ENCODE data around the gene CCDC117. TPM values are rescaled to one million over a fixed set of nuclear protein-coding genes. Genes with fewer than 3 reads are reported as not detected.

Gene CCDC117, protein sequence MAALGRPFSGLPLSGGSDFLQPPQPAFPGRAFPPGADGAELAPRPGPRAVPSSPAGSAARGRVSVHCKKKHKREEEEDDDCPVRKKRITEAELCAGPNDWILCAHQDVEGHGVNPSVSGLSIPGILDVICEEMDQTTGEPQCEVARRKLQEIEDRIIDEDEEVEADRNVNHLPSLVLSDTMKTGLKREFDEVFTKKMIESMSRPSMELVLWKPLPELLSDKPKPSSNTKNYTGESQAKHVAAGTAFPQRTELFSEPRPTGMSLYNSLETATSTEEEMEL
- 23.3 and 24.3 TPM in 2 replicates for polyA plus RNA-seq (2013)

DNA sequence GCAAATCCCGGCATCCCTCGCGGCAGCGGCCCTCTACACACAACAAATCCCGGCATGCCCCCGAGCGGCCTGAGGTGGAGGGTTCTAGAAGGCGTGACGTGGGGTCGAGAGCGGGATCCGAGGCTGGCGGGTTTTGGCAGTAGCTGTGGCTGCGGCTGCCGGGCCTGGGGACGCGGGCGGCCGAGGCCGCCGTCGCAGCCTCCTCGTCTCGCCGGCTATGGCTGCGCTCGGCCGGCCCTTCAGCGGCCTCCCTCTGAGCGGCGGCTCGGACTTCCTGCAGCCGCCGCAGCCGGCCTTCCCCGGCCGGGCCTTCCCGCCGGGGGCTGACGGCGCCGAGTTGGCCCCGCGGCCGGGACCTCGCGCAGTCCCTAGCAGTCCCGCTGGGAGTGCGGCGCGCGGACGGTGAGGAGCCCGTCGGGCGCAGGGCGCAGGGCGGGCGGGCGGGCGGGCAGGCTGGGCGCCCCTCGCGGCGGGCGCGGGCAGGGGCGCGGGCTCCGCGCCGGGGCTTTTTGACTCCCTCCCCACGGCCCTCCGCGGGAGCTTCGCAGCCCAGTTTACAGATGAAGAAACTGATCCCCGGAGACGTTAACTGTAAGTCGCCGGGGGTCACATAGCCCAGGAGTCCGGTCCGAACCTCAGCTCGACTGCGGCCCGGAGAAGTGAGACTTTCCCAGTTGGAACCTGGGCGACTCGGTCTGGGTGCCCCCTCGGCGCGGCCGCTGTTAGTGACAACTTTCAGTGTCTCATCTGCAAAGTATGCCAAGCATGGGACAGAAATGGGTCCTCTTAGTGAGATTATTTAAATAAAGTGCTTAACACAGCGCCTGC, at the start of gene CCDC117:
TSS of gene CCDC117 (plus strand) at position 63 of the 828 bp plus-strand sequence. CDS start at position 218, 155 bp downstream.
- peak within 1 kb of the TSS; percentile 90 for H4K12ac ChIP-seq (ENCODE audit: low read depth, low read length)
- peak within 1 kb of the TSS; percentile 77 for H3K4me2 ChIP-seq (ENCODE audit: low read length)
- H3K27ac ChIP-seq (ENCODE audit: low read depth, low read length) = peak within 1 kb of the TSS; percentile 96
- H2AFZ ChIP-seq (ENCODE audit: insufficient read depth, low read length, poor library complexity) = peak within 1 kb of the TSS; percentile 93
- peaks cover 14 to 15% of the 10 kb centered on the region in 2 experiments for H3K36me3 ChIP-seq (ENCODE audit: control insufficient read depth in 1 of 2, insufficient read depth in 2 of 2, low read length in 2 of 2)
- peak; percentile 92 to 95 for DNase-seq
- peak within 1 kb of the TSS; percentile 94 for H2BK5ac ChIP-seq (ENCODE audit: low read depth, low read length, poor library complexity)
- peak within 1 kb of the TSS; percentile 96 for H3K9ac ChIP-seq (ENCODE audit: low read length)
- no peak within 1 kb of the TSS for H3K23ac ChIP-seq (ENCODE audit: low read length)
- peak within 1 kb of the TSS; percentile 93 for H3K14ac ChIP-seq (ENCODE audit: low read length)
- H4K91ac ChIP-seq (ENCODE audit: low read depth, low read length) = peak within 1 kb of the TSS; percentile 94
- no CpG with 5 or more reads among the region's 92 CpGs for WGBS (ENCODE audit: extremely low coverage, insufficient coverage, insufficient read length)
- peaks cover 6% of the 10 kb centered on the region for H3K79me2 ChIP-seq (ENCODE audit: control insufficient read depth, insufficient read depth, low read length, poor library complexity)
- H3K4me1 ChIP-seq (ENCODE audit: control insufficient read depth in 1 of 2, insufficient read depth in 2 of 2, low read length in 2 of 2) = no peaks in the 10 kb centered on the region
- H2BK120ac ChIP-seq (ENCODE audit: insufficient read depth, low read length, poor library complexity) = peak within 1 kb of the TSS; percentile 84
- peak within 1 kb of the TSS; percentile 58 for H2BK12ac ChIP-seq (ENCODE audit: low read length)
- H3K9me3 ChIP-seq (ENCODE audit: insufficient read depth, low read depth, low read length) = no peaks in the 10 kb centered on the region
- peak within 1 kb of the TSS; percentile 89 for H3K18ac ChIP-seq (ENCODE audit: low read length)
- peak within 1 kb of the TSS; percentile 77 for H3K4ac ChIP-seq (ENCODE audit: low read depth, low read length)
- H4K8ac ChIP-seq (ENCODE audit: low read depth, low read length) = peak within 1 kb of the TSS; percentile 96
- peak within 1 kb of the TSS; percentile 59 for H2AK5ac ChIP-seq (ENCODE audit: low read length)
- H3K4me3 ChIP-seq (ENCODE audit: low read depth, low read length) = peak within 1 kb of the TSS; percentile 94
- no peaks in the 10 kb centered on the region for H3K27me3 ChIP-seq (ENCODE audit: insufficient read depth, low read length)
- peaks cover 6% of the 10 kb centered on the region for H3K79me1 ChIP-seq (ENCODE audit: low read length)

DNA sequence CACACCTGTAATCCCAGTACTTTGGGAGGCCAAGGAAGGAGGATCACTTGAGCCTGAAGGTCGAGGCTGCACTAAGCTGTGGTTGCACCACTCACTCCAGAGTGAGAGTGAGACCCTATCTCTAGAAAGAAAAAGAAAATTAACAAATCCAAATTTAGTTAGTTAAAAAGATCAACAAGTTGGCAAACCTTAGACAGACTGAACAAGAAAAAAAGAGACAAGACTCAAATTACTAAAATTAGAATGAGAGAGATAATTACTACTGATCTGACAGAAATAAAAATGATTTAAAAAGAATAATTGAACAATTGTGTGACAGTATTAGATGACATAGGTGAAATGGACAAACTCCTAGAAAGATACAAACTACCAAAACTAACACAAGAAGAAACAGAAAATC, 44.5 kb upstream of the CCDC117 start:
- no peak overlapping the region for H2BK12ac ChIP-seq (ENCODE audit: low read length)
- H3K14ac ChIP-seq (ENCODE audit: low read length) = no peak overlapping the region
- H3K36me3 ChIP-seq (ENCODE audit: control insufficient read depth in 1 of 2, insufficient read depth in 2 of 2, low read length in 2 of 2) = peaks cover 0 to 18% of the 10 kb centered on the region in 2 experiments
- no peak overlapping the region for H2AK5ac ChIP-seq (ENCODE audit: low read length)
- no peak overlapping the region for H2BK120ac ChIP-seq (ENCODE audit: insufficient read depth, low read length, poor library complexity)
- H3K4me1 ChIP-seq (ENCODE audit: control insufficient read depth in 1 of 2, insufficient read depth in 2 of 2, low read length in 2 of 2) = no peaks in the 10 kb centered on the region
- no peak overlapping the region for H3K4ac ChIP-seq (ENCODE audit: low read depth, low read length)
- H3K18ac ChIP-seq (ENCODE audit: low read length) = no peak overlapping the region
- H3K4me3 ChIP-seq (ENCODE audit: low read depth, low read length) = no peak overlapping the region
- H3K79me2 ChIP-seq (ENCODE audit: control insufficient read depth, insufficient read depth, low read length, poor library complexity) = no peaks in the 10 kb centered on the region
- no peaks in the 10 kb centered on the region for H3K79me1 ChIP-seq (ENCODE audit: low read length)
- H3K27me3 ChIP-seq (ENCODE audit: insufficient read depth, low read length) = no peaks in the 10 kb centered on the region
- no peak overlapping the region for H2AFZ ChIP-seq (ENCODE audit: insufficient read depth, low read length, poor library complexity)
- H4K8ac ChIP-seq (ENCODE audit: low read depth, low read length) = no peak overlapping the region
- H3K9ac ChIP-seq (ENCODE audit: low read length) = no peak overlapping the region
- no peak overlapping the region for H3K4me2 ChIP-seq (ENCODE audit: low read length)
- no peak overlapping the region for H3K27ac ChIP-seq (ENCODE audit: low read depth, low read length)
- DNase-seq = no peak
- no peak overlapping the region for H3K23ac ChIP-seq (ENCODE audit: low read length)
- no peak overlapping the region for H4K12ac ChIP-seq (ENCODE audit: low read depth, low read length)
- H3K9me3 ChIP-seq (ENCODE audit: insufficient read depth, low read depth, low read length) = no peaks in the 10 kb centered on the region
- no peak overlapping the region for H2BK5ac ChIP-seq (ENCODE audit: low read depth, low read length, poor library complexity)
- H4K91ac ChIP-seq (ENCODE audit: low read depth, low read length) = no peak overlapping the region
- no CpG with 5 or more reads among the region's 1 CpG for WGBS (ENCODE audit: extremely low coverage, insufficient coverage, insufficient read length)

DNA sequence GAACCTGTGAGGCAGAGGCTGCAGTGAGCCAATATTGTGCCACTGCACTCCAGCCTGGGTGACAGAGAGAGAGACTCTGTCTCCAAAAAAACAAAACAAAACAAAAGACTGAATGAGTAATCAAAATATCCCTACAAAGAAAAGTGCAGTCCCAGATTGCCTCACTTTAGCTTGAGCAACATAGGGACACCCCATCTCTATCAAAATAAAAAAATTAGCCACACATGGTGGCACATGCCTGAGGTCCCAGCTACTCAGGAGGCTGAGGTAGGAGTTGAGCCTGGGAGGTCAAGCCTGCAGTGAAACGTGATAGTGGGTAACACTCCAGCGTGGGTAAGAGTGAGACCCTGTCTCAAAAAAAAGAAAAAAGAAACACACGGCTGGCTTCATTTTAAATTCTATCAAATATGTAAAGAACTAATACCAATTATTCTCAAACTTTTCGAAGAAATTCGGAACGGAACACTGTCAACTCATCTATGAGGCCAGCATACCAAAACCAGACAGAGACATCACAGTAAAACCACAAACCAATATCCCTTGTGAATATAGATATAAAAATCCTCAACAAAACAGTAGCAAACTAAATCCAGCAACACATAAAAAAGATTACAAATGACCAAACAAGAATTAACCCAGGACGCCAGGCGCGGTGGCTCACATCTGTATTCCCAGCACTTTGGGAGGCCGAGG, 43.7 kb upstream of the CCDC117 start:
- no peak overlapping the region for H3K4ac ChIP-seq (ENCODE audit: low read depth, low read length)
- H4K8ac ChIP-seq (ENCODE audit: low read depth, low read length) = no peak overlapping the region
- H2BK120ac ChIP-seq (ENCODE audit: insufficient read depth, low read length, poor library complexity) = no peak overlapping the region
- no peaks in the 10 kb centered on the region for H3K79me2 ChIP-seq (ENCODE audit: control insufficient read depth, insufficient read depth, low read length, poor library complexity)
- peaks cover 2 to 16% of the 10 kb centered on the region in 2 experiments for H3K36me3 ChIP-seq (ENCODE audit: control insufficient read depth in 1 of 2, insufficient read depth in 2 of 2, low read length in 2 of 2)
- H2BK5ac ChIP-seq (ENCODE audit: low read depth, low read length, poor library complexity) = no peak overlapping the region
- H3K27ac ChIP-seq (ENCODE audit: low read depth, low read length) = no peak overlapping the region
- WGBS (ENCODE audit: extremely low coverage, insufficient coverage, insufficient read length) = no CpG with 5 or more reads among the region's 10 CpGs
- no peak overlapping the region for H4K12ac ChIP-seq (ENCODE audit: low read depth, low read length)
- no peak overlapping the region for H3K14ac ChIP-seq (ENCODE audit: low read length)
- no peak overlapping the region for H2BK12ac ChIP-seq (ENCODE audit: low read length)
- DNase-seq = no peak
- H3K4me2 ChIP-seq (ENCODE audit: low read length) = no peak overlapping the region
- no peaks in the 10 kb centered on the region for H3K79me1 ChIP-seq (ENCODE audit: low read length)
- no peak overlapping the region for H2AK5ac ChIP-seq (ENCODE audit: low read length)
- H4K91ac ChIP-seq (ENCODE audit: low read depth, low read length) = no peak overlapping the region
- H3K23ac ChIP-seq (ENCODE audit: low read length) = no peak overlapping the region
- H2AFZ ChIP-seq (ENCODE audit: insufficient read depth, low read length, poor library complexity) = no peak overlapping the region
- no peaks in the 10 kb centered on the region for H3K4me1 ChIP-seq (ENCODE audit: control insufficient read depth in 1 of 2, insufficient read depth in 2 of 2, low read length in 2 of 2)
- H3K9ac ChIP-seq (ENCODE audit: low read length) = no peak overlapping the region
- no peaks in the 10 kb centered on the region for H3K27me3 ChIP-seq (ENCODE audit: insufficient read depth, low read length)
- no peak overlapping the region for H3K18ac ChIP-seq (ENCODE audit: low read length)
- no peak overlapping the region for H3K4me3 ChIP-seq (ENCODE audit: low read depth, low read length)
- H3K9me3 ChIP-seq (ENCODE audit: insufficient read depth, low read depth, low read length) = no peaks in the 10 kb centered on the region

DNA sequence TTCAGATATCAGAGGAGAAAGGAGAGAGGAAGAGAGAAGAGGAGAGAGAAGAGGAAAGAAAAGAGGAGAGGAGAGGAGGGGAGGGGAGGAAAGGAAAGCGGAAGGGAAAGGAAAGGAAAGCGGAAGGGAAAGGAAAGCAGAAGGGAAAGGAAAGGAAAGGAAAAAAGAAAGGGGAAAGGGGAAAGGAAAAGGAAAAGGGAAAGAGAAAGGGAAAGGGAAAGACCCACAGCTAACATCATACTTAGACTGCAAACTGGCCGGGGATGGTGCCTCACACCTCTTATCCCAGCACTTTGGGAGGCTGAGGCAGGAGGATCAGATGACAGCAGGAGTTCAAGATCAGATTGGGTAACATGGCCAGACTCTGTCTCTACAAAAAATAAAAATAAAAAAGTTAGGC, 42.3 kb upstream of the CCDC117 start:
- H3K4ac ChIP-seq (ENCODE audit: low read depth, low read length) = no peak overlapping the region
- no peaks in the 10 kb centered on the region for H3K4me1 ChIP-seq (ENCODE audit: control insufficient read depth in 1 of 2, insufficient read depth in 2 of 2, low read length in 2 of 2)
- no peak overlapping the region for H4K8ac ChIP-seq (ENCODE audit: low read depth, low read length)
- H4K12ac ChIP-seq (ENCODE audit: low read depth, low read length) = no peak overlapping the region
- no peak overlapping the region for H3K27ac ChIP-seq (ENCODE audit: low read depth, low read length)
- H3K36me3 ChIP-seq (ENCODE audit: control insufficient read depth in 1 of 2, insufficient read depth in 2 of 2, low read length in 2 of 2) = peaks cover 7 to 15% of the 10 kb centered on the region in 2 experiments
- no peaks in the 10 kb centered on the region for H3K27me3 ChIP-seq (ENCODE audit: insufficient read depth, low read length)
- no peak overlapping the region for H2BK5ac ChIP-seq (ENCODE audit: low read depth, low read length, poor library complexity)
- H3K9me3 ChIP-seq (ENCODE audit: insufficient read depth, low read depth, low read length) = peaks cover 2% of the 10 kb centered on the region
- H4K91ac ChIP-seq (ENCODE audit: low read depth, low read length) = no peak overlapping the region
- H2BK120ac ChIP-seq (ENCODE audit: insufficient read depth, low read length, poor library complexity) = no peak overlapping the region
- H3K79me2 ChIP-seq (ENCODE audit: control insufficient read depth, insufficient read depth, low read length, poor library complexity) = no peaks in the 10 kb centered on the region
- no peak overlapping the region for H2AFZ ChIP-seq (ENCODE audit: insufficient read depth, low read length, poor library complexity)
- H2BK12ac ChIP-seq (ENCODE audit: low read length) = no peak overlapping the region
- no peak overlapping the region for H3K23ac ChIP-seq (ENCODE audit: low read length)
- H3K18ac ChIP-seq (ENCODE audit: low read length) = no peak overlapping the region
- no peak overlapping the region for H3K4me3 ChIP-seq (ENCODE audit: low read depth, low read length)
- no peak for DNase-seq
- H3K9ac ChIP-seq (ENCODE audit: low read length) = no peak overlapping the region
- H3K14ac ChIP-seq (ENCODE audit: low read length) = no peak overlapping the region
- H2AK5ac ChIP-seq (ENCODE audit: low read length) = no peak overlapping the region
- WGBS (ENCODE audit: extremely low coverage, insufficient coverage, insufficient read length) = no CpG with 5 or more reads among the region's 3 CpGs
- no peaks in the 10 kb centered on the region for H3K79me1 ChIP-seq (ENCODE audit: low read length)
- H3K4me2 ChIP-seq (ENCODE audit: low read length) = no peak overlapping the region

Measured in trophoblast cell (in vitro differentiated cells and primary cell).